ENCODE results near the gene ZMYND19.
"Not testable (repeated sequence)": the region's sequence is repeated elsewhere in the genome, so short reads cannot be mapped to it uniquely, and the experiment has no call there.

The ZMYND19 gene

DNA sequence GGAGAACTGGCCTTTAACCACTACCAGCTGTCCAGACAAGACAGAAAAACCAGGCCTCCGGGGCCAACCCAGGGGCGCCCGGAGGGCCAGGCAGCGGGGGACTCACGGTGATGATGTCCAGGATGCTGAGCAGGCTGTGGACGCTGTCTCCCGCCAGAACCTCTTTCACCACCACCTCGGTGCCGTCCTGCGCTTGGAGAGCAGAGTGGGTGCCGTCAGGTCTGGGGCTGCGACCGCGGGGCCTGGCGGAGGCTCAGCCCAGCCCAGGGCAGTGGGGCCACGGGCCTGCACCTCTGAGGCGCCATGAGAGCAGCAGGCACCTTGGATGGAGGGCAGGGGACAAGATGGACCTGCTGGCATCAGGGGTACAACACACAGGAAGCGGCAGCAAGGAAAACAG lies 49.8 kb downstream of the ZMYND19 start:
- TF ChIP-seq, protein P1, sequence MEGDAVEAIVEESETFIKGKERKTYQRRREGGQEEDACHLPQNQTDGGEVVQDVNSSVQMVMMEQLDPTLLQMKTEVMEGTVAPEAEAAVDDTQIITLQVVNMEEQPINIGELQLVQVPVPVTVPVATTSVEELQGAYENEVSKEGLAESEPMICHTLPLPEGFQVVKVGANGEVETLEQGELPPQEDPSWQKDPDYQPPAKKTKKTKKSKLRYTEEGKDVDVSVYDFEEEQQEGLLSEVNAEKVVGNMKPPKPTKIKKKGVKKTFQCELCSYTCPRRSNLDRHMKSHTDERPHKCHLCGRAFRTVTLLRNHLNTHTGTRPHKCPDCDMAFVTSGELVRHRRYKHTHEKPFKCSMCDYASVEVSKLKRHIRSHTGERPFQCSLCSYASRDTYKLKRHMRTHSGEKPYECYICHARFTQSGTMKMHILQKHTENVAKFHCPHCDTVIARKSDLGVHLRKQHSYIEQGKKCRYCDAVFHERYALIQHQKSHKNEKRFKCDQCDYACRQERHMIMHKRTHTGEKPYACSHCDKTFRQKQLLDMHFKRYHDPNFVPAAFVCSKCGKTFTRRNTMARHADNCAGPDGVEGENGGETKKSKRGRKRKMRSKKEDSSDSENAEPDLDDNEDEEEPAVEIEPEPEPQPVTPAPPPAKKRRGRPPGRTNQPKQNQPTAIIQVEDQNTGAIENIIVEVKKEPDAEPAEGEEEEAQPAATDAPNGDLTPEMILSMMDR (IDR thresholded peaks at IDR 0.05; ENCODE audit: low read depth, low read length, missing control alignments): no peak

DNA sequence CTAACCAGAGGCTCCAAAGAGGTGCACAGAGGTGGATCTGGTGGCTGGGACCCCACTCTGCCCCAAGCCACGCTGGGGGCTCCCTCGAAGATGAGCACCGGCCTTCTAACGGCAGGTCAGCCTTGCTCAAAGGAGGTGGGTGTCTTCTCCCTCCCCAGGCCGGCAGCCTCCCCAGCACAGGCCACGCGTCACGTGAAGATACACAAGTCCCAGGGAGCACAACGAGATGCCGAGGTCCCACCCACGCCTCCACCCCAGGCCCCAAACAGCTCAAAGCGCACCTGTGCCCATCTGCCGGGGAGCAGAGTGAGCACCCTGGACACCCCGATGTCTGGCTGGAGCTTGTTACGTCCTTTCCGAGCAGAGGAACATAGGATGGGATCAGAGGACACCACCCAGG lies 52.3 kb downstream of the ZMYND19 start:
- TF ChIP-seq, protein P1 (IDR thresholded peaks at IDR 0.05; ENCODE audit: low read depth, low read length, missing control alignments): no peak

More for the DNA sequence above, 49.8 kb downstream of the ZMYND19 start:
- no peak overlapping the region for H3K4me3 ChIP-seq (ENCODE audit: low read depth, low read length)
- no peak for DNase-seq (ENCODE audit: low read depth)

DNA sequence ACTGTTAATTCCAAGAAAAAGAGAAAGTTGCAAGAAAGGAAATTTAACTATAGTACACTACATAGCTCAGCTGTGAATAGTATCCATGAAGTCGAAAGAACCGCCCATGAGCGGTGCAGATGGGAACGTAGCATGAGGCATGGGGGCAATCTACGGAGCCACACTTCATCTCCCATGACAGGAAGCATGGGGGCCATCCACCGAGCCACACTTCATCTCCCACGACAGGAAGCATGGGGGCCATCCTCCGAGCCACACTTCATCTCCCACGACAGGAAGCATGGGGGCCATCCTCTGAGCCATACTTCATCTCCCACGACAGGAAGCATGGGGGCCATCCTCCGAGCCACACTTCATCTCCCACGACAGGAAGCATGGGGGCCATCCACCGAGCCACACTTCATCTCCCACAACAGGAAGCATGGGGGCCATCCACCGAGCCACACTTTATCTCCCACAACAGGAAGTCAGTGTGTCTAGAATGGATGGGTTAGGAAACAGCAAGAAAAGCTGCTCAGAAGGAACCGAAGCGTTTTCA lies 53.6 kb downstream of the ZMYND19 start:
- not testable (repeated sequence) for H3K4me3 ChIP-seq (ENCODE audit: low read depth, low read length); DNase-seq (ENCODE audit: low read depth)

More for the DNA sequence above, 52.3 kb downstream of the ZMYND19 start:
- no peak for DNase-seq (ENCODE audit: low read depth)
- H3K4me3 ChIP-seq (ENCODE audit: low read depth, low read length): no peak overlapping the region

DNA sequence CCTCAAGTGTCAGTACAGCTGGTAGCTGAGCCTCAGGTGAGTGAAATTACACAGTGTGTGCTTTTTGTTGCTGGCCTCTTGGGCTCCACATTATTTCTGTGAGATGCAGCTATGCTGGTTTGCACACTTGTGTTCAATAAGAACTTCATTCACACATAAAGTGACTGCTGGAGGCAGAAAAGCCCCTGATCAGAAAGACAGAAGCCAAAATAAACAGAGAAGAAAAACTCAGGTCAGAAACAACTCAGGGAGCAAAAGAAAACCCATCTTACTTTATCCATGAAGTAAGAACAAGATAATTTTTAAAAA lies 55.2 kb downstream of the ZMYND19 start:
- TF ChIP-seq, protein P1 (IDR thresholded peaks at IDR 0.05; ENCODE audit: low read depth, low read length, missing control alignments): no peak
- no peak overlapping the region for H3K4me3 ChIP-seq (ENCODE audit: low read depth, low read length)
- no peak for DNase-seq (ENCODE audit: low read depth)

DNA sequence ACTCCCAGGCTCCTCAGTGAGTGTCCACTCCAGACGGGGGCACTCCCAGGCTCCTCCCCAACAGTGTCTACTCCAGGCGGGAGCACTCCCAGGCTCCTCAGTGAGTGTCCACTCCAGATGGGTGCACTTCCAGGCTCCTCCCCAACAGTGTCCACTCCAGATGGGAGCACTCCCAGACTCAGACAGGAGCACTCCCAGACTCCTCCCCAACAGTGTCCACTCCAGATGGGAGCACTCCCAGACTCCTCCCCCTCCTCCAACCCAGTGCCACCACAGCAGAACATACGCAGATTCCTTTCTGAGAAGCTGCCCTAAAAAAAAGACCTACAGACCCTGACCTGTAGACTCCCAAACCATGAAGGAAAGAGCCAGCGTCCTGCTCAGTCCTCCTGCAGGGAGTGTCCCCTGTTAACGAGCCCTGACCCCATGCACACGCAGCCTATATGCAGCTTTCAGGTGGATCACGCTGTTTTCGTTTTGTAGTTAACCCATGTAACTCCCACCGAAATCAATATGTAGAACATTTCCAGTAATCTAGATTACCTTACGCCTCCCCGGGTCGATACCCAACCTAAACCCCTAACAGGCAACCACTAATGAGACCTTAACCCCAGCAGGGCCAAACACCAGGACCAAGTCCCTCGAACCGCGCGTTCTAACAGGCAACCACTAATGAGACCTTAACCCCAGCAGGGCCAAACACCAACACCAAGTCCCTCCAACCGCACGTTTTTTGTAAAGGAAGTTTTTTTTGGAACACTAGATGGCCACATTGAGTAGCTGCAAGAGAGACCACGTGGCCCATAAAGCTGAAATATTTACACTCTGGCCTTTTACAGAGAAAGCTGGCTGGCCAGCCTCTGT lies 55.8 kb downstream of the ZMYND19 start:
- TF ChIP-seq, protein P1 (IDR thresholded peaks at IDR 0.05; ENCODE audit: low read depth, low read length, missing control alignments): peak; percentile 76
- H3K4me3 ChIP-seq (ENCODE audit: low read depth, low read length): no peak overlapping the region

DNA sequence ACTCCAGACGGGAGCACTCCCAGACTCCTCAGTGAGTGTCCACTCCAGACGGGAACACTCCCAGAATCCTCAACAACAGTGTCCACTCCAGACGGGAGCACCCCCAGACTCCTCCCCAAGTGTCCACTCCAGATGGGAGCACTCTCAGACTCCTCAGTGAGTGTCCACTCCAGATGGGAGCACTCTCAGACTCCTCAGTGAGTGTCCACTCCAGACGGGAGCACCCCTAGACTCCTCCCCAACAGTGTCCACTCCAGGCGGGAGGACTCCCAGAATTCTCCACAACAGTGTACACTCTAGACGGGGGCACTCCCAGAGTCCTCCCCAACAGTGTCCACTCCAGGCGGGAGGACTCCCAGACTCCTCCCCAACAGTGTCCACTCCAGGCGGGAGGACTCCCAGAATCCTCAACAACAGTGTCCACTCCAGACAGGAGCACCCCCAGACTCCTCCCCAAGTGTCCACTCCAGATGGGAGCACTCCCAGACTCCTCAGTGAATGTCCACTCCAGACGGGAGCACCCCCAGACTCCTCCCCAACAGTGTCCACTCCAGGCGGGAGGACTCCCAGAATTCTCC lies 57.3 kb downstream of the ZMYND19 start:
- not testable (repeated sequence) for DNase-seq (ENCODE audit: low read depth); H3K4me3 ChIP-seq (ENCODE audit: low read depth, low read length)

More for the DNA sequence above, 55.8 kb downstream of the ZMYND19 start:
- DNase-seq (ENCODE audit: low read depth): no peak

All from GM12864 (cell line).